ENCODE data around the gene EDRF1. TPM values are rescaled to one million over a fixed set of nuclear protein-coding genes. Genes with fewer than 3 reads are reported as not detected.

Gene EDRF1
- total and polyA plus RNA-seq, 2 of the 13 experiments (the other 11 are each of a cell fraction or from before 2014, with no cell fraction given) = 16.9 to 26.7 TPM

- TF ChIP-seq ZNF264 (CRISPR knock-in tag; IDR thresholded peaks at IDR 0.05) (no peak), ZNF451 (CRISPR knock-in tag; IDR thresholded peaks at IDR 0.05) (no peak), ZNF556 (CRISPR knock-in tag; IDR thresholded peaks at IDR 0.05; ENCODE audit: borderline replicate concordance) (no peak), ARHGAP35 (CRISPR knock-in tag; IDR thresholded peaks at IDR 0.05; ENCODE audit: borderline replicate concordance) (no peak), ZNF383 (CRISPR knock-in tag; IDR thresholded peaks at IDR 0.05; ENCODE audit: borderline replicate concordance) (no peak), ZNF614 (CRISPR knock-in tag; IDR thresholded peaks at IDR 0.05; ENCODE audit: borderline replicate concordance) (no peak), SNAPC4 (CRISPR knock-in tag; IDR thresholded peaks at IDR 0.05) (no peak), ZBTB42 (CRISPR knock-in tag; IDR thresholded peaks at IDR 0.05) (no peak), SIX1 (CRISPR knock-in tag; IDR thresholded peaks at IDR 0.05; ENCODE audit: borderline replicate concordance) (peak; percentile 49; the same call in 1 of the 2 replicates), NFKB2 (CRISPR knock-in tag; IDR thresholded peaks at IDR 0.05; ENCODE audit: borderline replicate concordance) (no peak), ZNF737 (CRISPR knock-in tag; IDR thresholded peaks at IDR 0.05; ENCODE audit: borderline replicate concordance) (no peak), ZNF629 (CRISPR knock-in tag; conservative IDR thresholded peaks at IDR 0.05) (no peak), NFYB (CRISPR knock-in tag; IDR thresholded peaks at IDR 0.05) (no peak), SIX4 (CRISPR knock-in tag; IDR thresholded peaks at IDR 0.05) (peak; percentile 92), HDAC6 (IDR thresholded peaks at IDR 0.05; ENCODE audit: low read depth, low read length) (no peak), ZNF281 (CRISPR knock-in tag; IDR thresholded peaks at IDR 0.05; ENCODE audit: borderline replicate concordance) (peak; percentile 76; the same call in 1 of the 2 replicates), TCF7L2 (IDR thresholded peaks at IDR 0.05; ENCODE audit: low read depth, low read length) (no peak)
- TF ChIP-seq, protein P1, sequence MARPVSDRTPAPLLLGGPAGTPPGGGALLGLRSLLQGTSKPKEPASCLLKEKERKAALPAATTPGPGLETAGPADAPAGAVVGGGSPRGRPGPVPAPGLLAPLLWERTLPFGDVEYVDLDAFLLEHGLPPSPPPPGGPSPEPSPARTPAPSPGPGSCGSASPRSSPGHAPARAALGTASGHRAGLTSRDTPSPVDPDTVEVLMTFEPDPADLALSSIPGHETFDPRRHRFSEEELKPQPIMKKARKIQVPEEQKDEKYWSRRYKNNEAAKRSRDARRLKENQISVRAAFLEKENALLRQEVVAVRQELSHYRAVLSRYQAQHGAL (CRISPR knock-in tag; IDR thresholded peaks at IDR 0.05; ENCODE audit: not compliant biosample characterization) = no peak
- TF ChIP-seq, protein P2, sequence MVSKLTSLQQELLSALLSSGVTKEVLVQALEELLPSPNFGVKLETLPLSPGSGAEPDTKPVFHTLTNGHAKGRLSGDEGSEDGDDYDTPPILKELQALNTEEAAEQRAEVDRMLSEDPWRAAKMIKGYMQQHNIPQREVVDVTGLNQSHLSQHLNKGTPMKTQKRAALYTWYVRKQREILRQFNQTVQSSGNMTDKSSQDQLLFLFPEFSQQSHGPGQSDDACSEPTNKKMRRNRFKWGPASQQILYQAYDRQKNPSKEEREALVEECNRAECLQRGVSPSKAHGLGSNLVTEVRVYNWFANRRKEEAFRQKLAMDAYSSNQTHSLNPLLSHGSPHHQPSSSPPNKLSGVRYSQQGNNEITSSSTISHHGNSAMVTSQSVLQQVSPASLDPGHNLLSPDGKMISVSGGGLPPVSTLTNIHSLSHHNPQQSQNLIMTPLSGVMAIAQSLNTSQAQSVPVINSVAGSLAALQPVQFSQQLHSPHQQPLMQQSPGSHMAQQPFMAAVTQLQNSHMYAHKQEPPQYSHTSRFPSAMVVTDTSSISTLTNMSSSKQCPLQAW (CRISPR knock-in tag; IDR thresholded peaks at IDR 0.05) = no peak
These were observed 8.3 kb upstream of the EDRF1 start (continued) for GRCh38 chr10:125711110-125711750.

All from HepG2 (cell line).